Kidney capillary endothelial cell (primary cell): ENCODE results near the gene MBD5.

Source experiments
- DNase-seq: peaks from one replicate; pipeline ENCODE4 v3.0.0-alpha.2; 2018; ENCODE audit warnings: low spot score

Gene MBD5

DNA sequence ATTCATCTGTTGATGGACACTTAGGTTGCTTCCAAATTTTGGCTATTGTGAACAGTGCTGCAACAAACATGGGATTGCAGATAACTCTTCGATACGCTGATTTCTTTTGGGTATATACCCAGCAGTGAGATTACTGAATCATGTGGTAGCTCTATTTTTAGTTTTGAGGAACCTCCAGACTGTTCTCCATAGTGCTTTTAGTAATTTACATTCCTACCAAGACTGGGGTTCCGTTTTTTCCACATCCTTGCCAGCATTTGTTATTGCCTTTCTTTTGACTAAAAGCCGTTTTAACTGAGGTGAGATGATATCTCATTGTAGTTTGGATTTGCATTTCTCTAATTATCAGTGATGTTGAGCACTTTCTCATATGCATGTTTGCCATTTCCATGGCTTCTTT, 200.3 kb downstream of the MBD5 start:
- DNase-seq = no peak

DNA sequence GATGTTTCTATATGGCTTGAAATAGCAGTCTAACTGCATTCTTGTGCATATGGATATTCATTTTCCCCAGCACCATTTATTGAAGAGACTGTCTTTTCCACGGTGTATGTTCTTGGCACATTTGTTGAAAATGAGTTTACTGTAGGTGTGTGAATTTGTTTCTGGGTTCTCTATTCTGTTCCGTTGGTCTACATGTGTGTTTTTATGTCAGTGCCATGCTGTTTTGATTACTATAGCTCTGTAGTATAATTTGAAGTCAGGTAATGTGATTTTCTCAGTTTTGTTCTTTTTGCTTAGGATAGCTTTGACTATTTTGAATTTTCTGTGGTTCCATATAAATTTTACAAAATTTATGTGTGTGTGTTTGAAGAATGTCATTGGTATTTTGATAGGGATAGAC, 201.0 kb downstream of the MBD5 start:
- DNase-seq = no peak

DNA sequence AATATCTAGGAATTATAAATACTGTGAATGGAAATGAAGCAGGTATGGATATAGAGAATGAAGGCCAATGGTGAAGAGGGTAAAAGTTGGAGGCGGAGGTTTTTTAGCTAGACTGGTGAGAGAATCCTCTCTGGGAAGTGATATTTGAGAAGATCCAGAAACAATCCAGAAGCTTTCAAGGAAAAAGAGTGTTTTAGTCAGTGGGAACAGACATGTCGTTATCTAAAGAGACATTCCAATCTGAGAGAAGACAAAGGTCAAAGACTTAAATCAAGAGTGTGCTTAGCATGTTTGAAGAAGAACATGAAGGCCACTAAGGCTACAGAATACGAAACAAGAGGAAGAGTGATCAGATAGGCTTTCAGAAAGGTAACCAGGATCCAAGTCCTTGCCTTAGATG, 211.0 kb downstream of the MBD5 start:
- no peak for DNase-seq

DNA sequence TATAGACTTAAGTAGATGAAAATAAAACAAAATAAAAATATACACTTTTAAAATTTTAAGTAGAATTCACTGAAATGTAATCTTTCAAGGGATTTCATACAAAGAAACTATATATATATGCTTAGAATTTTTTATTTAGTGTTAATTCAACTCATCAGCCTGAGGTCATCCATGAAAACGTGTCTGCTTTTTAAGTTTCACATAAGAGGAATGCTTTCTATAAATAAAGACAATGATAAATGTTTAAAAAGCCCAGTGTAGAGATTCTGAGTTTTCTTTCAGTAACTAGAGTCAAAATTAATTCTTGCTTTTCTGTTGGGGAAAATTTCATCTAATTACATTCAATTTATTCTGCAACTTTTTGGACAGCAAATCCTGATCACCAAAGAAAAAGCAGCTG, 213.3 kb downstream of the MBD5 start:
- no peak for DNase-seq

DNA sequence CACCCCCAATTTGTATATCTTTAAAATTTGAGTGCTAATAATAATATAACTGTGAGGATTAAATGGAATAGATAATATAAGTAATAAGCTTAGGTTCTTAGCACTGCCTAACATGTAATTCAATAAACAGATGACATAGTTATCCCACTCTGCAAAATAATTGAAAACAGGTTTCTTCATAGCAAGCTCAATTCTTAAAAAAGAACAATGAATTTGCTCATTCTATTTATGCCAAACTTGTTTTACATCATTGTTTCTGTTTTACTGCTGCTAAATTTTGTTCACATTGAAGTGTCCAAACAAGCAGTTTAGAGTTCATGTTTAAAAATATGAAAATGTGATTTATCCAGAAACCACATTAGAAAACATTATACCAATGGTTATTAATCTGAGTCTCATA, 217.0 kb downstream of the MBD5 start:
- DNase-seq = no peak

DNA sequence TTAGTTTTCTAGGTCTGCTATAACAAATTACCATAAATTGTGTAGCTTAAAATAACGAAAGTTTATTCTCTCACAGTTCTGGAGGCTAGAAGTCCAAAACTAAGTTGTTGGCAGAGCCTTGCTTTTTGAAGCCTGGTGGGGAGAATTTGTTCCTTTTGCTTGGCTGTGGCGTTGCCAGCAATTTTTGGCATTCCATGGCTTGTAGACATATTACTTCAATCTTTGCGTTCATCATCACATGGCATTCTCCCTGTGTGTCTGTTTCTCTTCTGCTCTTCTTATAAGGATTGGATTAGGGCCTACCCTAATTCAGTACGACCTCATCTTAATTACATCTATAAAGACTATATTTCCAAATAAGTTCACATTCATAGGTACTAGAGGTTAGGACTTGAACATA, 217.7 kb downstream of the MBD5 start:
- DNase-seq = no peak

DNA sequence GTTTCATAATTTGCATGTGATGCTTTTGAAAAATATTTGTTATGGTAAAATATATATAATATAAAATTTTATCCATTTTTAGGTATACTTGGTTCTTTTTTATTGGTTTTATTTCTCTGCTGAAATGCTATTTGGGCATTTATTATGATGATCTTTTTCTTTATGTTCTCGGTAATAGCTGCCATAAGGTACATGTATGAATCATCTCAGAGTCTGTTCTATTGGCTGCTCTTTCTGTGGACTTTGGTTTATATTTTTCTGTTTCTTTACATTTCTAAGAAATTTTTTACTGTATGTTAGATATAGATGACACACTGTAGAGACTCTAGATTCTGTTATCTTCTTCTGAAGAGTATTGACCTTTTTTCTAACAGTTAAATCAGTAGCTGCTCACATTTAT, 219.9 kb downstream of the MBD5 start:
- no peak for DNase-seq

DNA sequence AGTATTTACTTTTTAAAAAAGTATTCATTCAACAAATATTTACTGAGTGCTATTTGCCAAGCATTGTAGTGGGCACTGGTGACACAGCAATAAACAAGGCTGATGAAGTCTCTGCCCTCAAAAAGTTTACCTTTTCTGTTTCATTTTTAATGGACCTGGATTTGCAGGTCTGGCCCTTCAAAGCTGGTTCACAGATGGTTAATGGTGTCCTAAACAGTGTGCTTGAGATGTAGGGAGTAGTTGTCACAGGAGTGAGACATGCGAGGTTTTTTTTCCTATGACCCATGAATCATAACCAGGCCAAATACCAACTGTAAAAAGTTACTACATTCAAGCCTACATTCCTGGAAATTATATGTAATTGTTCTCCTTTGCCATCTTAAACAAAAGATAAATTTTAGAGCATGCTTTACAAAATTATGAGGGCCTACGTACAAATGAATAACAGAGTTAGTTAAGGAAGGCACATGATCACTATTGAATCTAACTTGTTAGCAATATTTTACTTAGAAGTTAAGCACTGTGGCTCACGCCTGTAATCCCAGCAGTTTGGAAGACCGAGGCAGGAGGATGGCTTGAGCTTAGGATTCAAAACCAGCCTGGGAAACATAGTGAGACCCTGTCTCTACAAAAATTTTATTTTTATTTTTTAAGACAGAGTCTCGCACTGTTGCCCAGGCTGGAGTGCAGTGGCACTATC, 223.9 kb downstream of the MBD5 start:
- DNase-seq = peak; percentile 1

DNA sequence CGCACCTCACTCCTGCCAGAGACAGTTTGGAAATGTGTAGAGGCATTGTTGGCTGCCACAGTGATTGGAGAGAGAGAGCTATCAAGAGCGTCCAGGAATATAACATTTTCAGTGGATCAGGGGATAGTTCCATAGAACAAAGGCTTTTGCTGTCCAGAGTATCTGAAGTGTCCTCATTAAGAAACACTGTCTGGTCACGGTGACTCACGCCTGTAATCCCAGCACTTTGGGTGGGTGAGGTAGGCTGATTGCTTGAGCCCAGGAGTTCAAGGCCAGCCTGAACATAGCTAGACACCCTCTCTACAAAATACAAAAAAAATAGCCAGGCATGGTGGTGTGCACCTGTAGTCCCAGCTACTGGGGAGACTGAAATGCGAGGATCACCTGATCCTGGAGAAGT, 231.1 kb downstream of the MBD5 start:
- no peak for DNase-seq

DNA sequence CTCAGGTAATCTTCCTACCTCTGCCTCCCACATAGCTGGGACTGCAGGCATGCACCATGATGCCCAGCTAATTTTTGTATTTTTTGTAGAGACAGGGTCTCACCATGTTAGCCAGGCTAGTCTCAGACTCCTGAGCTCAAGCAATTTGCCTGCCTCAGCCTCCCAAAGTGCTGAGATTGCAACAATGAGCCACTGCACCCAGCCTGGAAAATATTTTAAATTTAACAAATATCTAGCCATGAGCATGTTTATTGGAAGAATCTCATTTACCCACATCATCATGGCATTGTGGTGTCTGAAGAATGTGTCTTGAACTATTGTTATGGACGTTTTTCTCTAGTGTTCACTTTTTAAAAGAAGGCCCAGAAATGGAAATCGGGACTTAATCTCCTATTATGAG, 231.8 kb downstream of the MBD5 start:
- no peak for DNase-seq

DNA sequence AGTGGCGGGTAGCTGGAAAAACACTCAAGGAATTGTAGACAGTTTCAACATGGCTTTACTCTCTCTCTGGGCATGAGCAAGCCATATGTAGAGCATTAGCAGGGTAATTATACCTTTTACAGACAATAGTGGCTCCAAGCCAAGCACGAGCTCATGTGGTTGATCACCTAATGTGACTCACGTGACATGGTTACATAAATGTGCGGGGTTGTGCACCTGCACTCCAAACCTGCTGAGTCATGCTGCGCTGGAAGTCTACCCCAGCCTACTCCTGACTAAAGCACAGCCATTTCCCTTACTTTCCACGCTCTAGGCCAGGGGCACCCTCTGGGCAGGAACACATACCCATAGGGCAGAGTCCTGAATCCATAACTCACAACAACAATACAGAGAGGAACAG, 232.8 kb downstream of the MBD5 start:
- DNase-seq = peak; percentile 13

DNA sequence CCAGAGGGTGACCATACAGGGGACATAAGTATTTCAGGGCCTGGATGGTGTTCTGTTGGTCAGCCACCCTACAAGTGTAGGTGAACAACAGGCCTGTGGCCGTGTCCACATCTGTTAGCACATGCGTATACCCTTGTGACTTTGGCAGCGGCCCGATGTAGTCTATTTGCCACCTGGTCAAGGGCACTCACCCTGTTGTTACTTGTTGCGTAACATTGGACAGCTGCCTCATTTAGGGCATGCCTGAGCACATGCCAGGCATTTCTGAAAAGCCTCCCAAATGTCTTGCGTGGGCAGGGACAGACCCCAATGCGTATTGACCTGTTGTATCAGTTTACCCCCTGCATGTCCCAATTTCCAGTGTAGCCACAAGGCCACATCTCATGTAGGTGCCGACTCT, 235.0 kb downstream of the MBD5 start:
- no peak for DNase-seq

DNA sequence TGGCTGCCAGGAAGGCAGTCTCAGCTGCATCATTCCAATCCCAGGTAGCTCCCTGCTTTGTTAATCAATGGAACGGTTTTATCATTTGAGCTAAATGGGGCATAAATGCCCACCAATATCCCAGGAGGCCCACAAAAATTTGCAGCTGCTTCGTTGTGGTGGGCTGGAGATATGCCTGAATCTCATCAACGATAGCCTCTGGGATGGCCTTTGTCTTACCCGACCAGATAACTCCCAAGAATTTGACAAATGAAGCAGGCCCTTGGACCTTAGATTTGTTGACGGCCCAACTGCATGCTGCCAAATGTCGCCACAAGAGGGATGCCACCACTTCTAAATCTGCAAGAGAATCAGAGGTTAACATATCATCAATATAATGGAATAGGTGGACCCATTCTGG, 236.4 kb downstream of the MBD5 start:
- no peak for DNase-seq

DNA sequence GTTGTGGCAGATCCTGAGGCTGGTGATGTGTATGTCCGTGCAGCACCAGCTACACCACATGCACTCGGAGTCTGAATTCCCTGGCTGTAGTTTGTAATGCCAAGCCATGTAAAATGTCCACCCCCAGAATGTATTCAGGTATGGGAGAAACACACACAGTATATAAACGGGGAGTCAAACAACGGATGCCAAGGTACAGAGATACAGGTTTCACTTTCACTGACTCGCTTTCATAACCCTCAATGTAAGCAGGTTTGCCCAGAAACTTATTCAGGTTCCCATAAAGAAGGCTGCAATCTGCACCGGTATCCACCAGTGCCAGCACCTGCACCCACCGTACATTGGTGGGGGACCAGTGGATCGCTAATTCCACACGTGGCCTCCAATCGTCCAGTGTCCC, 237.2 kb downstream of the MBD5 start:
- DNase-seq = no peak

DNA sequence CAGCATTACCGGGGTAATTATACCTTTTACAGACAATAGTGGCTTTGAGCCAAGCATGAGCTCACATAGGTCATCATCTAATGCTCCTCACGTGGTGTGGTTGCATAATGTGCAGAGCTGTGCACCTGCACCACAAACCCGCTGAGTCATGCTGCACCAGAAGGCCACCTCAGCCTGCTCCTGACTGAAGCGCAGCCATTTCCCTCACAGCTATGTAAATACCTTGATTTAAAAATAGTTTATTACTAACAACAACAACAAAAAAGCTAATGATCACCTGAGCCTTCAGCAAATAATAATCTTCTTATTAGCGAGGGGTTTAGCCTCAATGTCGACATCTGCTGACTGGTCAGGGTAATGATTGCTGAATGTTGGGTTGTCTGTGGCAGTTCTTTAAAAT, 238.8 kb downstream of the MBD5 start:
- no peak for DNase-seq

DNA sequence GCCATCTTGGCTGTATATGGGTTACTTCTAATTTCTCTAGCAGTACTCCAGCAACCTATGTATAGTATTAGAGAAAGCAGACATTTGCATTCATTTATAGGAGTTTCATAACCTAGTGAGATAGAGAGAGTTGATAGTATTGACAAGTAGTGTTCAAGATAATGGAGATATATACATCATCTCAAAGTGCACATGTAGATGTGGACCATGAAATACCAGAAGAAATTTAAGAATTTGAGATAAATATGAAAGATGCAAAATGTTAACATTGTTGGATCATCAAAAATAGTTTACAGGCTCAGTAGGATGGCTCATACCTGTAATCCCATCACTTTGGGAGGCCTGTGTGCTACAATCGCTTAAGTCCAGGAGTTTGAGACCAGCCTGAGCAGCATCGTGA, 243.0 kb downstream of the MBD5 start:
- no peak for DNase-seq

DNA sequence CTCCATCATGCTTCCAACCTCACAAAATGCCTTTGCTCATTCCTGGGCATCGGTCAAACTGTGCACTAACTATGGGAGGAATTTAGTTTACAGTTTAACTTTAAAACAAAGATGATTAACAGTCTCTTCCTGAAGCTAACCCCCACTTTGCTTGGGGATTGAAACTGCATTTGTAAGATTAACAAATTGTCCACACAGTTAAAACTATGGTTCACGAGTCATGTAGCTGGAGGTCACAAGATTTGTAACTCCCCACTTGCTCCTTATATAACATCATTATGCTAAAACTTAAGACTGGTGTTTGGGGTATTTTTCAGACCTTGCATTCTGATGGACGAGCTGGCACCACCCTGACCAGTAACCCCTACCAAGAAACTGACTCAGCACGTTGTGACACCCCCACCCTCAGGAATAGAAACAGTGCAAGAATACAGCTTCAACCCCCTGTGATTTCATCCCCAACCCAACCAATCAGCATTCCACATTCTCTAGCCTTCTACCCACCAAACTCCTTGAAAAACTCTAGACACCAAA, 252.3 kb downstream of the MBD5 start:
- no peak for DNase-seq

DNA sequence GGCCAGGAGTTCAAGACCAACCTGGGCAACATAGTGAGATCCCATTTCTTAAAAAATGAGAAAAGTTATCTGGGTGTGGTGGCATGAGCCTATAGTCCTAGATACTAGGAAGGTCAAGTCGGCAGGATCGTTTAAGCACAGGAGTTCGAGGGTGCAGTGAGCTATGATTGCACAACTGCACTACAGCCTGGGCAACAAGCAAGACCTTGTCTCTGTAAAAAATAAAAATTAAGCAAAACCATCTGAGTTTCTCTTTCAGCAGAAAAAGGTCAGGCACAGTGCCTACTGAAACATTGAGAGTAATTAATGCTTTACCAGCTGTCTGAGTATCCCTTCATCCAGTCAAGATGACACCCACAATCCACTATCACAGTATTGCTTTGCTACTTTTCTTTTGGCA, 258.3 kb downstream of the MBD5 start:
- no peak for DNase-seq

DNA sequence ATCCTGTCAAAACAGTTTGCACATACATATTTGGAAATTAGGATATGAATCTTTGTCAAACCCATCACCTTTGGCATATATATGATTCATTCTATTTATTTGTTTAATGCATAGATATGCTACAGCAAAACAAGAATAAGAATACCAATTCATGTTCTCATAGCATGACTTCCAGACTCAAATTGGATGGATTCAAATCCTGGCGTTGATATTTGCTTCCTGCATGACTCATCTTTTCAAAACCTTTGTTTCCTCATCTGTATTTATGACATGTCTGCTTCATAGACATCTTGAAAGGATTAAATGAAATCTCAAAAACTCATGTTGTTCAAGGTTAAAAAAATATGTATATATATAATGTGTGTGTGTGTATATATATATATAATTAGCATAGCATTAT, 261.3 kb downstream of the MBD5 start:
- DNase-seq = peak; percentile 70

DNA sequence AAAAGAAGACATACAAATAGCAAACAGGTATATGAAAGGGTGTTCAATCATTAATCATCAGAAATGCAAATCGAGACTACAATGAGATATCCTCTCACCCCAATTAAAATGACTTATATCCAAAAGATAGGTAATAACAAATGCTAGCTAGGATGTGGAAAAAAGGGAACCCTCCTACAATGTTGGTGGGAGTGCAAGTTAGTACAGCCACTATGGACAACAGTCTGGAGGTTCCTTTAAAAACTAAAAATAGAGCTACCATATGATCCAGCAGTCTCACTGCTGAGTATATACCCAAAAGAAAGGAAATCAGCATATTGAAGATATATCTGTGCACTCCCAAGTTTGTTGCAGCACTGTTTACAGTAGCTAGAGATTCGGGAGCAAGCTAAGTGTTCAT, 271.5 kb downstream of the MBD5 start:
- no peak for DNase-seq

DNA sequence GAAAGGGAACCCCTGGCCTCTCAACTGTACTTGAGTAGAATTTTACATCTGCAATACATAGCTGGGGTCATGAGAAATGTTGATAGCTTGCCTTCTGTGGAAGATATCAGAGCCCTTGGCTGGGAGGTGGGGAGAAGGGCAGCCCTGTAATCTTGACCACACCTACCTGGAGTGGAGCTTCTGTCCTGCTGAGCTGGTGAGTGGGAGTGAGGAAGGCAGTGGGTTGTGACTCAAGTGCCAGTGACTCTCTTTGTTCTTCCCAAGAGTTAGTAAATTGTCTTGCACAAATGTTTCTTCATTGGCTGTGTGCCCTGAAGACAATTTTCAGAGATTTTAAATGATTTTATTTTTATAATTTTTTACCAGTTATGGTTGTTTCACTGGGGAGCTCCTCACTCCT, 277.3 kb downstream of the MBD5 start:
- DNase-seq = no peak

DNA sequence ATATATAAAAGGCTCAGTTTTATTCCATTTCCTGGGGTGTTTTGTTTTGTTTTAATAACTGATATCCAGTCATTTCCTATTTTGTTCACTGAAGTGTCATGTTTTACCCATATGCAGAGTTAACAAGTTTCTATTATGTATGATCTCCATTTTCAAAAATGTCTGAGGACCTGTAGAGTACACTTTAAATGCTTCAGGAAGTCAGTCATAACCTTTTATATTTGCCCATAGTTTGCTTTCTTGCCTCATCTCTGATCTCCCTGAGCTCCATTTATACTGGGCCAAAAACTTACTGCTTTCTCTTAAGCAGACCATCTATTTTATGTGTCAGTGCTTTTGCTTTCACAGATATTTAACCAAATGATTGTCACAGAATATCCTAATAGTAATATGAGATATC, 278.7 kb downstream of the MBD5 start:
- no peak for DNase-seq

DNA sequence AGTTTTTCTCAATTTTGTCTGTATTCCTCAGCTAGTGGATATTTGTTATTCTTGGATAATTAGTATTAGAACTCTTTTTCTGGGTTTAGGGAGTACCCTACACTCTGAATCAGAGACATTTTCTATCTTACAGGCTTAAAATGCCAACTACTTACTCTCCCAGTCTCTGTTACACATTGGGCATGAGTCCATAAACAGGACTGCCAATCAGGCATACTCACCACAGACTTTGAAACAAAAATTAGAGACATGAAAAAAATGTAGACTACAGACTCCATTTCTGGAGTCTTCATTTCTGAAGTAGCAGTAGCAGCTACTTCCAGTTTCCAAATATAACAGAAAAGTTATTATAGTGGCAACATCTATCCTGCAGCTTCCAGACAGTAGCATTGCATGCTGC, 279.7 kb downstream of the MBD5 start:
- DNase-seq = no peak

DNA sequence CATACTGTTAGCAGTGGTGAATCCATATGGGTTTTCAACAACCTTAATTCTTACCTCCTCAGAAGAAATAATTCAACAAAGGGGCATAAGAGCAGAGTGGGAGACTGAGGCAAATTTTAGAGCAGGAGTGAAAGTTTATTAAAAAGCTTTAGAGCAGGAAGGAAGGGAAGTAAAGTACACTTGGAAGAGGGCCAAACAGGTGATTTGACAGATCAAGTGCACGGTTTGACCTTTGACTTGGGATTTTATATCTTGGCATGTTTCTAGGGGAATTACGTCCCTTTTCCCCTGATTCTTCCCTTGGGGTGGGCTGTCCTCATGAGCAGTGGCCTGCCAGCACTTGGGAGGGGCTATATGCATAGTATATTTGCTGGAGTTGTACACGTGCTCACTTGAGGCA, 280.5 kb downstream of the MBD5 start:
- no peak for DNase-seq

DNA sequence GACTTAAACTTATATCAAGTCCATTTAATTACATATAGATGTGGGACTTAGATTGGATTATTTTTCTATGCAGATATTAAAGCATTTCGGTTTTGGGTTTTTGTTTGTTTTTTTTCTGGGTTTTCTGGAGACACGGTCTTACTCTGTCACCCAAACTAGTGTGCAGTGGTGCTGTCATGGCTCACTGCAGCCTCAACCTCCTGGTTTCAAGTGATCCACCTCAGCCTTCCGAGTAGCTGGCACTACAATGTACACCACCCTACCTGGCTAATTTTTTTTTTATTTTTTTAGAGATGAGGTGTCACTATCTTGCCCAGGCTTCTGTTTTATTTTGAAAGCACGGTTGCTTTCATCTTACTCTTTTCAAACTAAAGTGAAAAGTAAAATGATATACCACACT, 281.6 kb downstream of the MBD5 start:
- DNase-seq = no peak
